ENCODE data around the gene PDIA5. TPM values are rescaled to one million over a fixed set of nuclear protein-coding genes. Genes with fewer than 3 reads are reported as not detected.

Gene PDIA5
- polyA plus RNA-seq, 1 donor (not counting 4 experiments of a cell fraction or from before 2014, with no cell fraction given): 29.8 TPM

DNA sequence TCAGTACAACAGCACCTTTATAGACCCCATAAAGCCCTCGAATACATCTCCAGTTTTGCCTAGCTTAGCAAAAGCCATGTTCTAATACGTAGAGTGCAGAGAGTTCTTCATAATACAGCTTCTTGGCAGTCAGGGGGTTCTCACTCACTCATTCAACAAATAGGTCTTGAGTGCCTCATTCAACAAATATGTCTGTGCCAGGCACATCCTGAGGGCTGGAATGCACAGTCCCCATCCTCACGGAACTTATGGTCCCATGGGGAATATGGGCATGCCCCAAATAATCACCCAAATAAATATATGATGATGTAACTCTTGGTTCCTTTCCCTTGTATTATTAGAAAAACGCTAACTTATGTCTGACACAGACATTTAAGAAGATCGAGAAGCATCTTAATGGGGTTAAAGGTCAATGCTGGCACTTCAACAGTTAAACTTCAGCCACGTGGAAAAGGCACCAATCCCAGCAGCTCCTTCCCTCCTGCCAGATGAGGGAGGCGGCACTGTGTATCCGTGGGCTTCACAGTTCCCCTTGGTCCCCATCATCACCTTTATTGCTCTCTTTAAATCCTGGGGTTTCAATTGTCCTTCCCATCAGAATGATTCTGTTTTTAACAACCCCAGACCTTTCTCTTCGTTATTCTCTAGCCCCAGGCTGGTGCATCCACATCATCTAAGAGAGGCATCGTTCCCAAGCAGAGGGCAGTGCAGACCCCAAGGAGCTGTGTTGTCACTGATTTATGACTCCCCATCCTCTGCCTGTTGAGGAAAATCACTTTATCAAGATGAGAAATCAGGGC lies 20.4 kb upstream of the PDIA5 start:
- no peak for FAIRE-seq
- Histone ChIP-seq H3K9me1 (ENCODE audit: control insufficient read depth, extremely low read depth, insufficient read depth, low read length) (no peaks in the 10 kb centered on the region), H2AFZ (ENCODE audit: control insufficient read depth, low read length) (no peak overlapping the region), H3K9ac (ENCODE audit: control insufficient read depth, extremely low read depth, insufficient read depth, low read length) (no peak overlapping the region), H4K20me1 (ENCODE audit: control insufficient read depth, extremely low read depth, insufficient read depth, low read length) (no peaks in the 10 kb centered on the region), H3K4me3 (ENCODE audit: control insufficient read depth in 2 of 3, extremely low read depth in 1 of 3, insufficient read depth in 2 of 3, low read depth in 1 of 3, low read length in 3 of 3) (no peak overlapping the region), H3K27me3 (ENCODE audit: control insufficient read depth, extremely low read depth, insufficient read depth, low read length) (no peaks in the 10 kb centered on the region), H3K4me1 (ENCODE audit: control insufficient read depth, extremely low read depth, insufficient read depth, low read length) (peaks cover 2% of the 10 kb centered on the region), H3K9me3 (ENCODE audit: control insufficient read depth, low read depth, low read length) (no peaks in the 10 kb centered on the region), H3K36me3 (ENCODE audit: control insufficient read depth in 2 of 2, extremely low read depth in 1 of 2, insufficient read depth in 2 of 2, low read length in 2 of 2) (no peaks in the 10 kb centered on the region), H3K79me2 (ENCODE audit: control insufficient read depth, insufficient read depth, low read length) (no peaks in the 10 kb centered on the region), H3K4me2 (ENCODE audit: control insufficient read depth, extremely low read depth, insufficient read depth, low read depth, low read length) (no peak overlapping the region), H3K27ac (ENCODE audit: control insufficient read depth, insufficient read depth, low read length) (no peak overlapping the region)
- dilution Hi-C loops (cut with MboI; ENCODE audit: extremely low pct_ligation_motif_present, low sequenced_read_pairs): no loop called here
- DNase-seq (ENCODE audit: low read depth, low spot score): no peak
- TF ChIP-seq, protein P1, sequence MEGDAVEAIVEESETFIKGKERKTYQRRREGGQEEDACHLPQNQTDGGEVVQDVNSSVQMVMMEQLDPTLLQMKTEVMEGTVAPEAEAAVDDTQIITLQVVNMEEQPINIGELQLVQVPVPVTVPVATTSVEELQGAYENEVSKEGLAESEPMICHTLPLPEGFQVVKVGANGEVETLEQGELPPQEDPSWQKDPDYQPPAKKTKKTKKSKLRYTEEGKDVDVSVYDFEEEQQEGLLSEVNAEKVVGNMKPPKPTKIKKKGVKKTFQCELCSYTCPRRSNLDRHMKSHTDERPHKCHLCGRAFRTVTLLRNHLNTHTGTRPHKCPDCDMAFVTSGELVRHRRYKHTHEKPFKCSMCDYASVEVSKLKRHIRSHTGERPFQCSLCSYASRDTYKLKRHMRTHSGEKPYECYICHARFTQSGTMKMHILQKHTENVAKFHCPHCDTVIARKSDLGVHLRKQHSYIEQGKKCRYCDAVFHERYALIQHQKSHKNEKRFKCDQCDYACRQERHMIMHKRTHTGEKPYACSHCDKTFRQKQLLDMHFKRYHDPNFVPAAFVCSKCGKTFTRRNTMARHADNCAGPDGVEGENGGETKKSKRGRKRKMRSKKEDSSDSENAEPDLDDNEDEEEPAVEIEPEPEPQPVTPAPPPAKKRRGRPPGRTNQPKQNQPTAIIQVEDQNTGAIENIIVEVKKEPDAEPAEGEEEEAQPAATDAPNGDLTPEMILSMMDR (optimal IDR thresholded peaks at IDR 0.05 in 1 of 3, IDR thresholded peaks at IDR 0.05 in 1 of 3, conservative IDR thresholded peaks at IDR 0.05 in 1 of 3; ENCODE audit: extremely low read depth in 1 of 3, insufficient read depth in 2 of 3, low read length in 3 of 3): no peak
- no peak for TF ChIP-seq EZH2 (IDR thresholded peaks at IDR 0.05; ENCODE audit: low read length)

DNA sequence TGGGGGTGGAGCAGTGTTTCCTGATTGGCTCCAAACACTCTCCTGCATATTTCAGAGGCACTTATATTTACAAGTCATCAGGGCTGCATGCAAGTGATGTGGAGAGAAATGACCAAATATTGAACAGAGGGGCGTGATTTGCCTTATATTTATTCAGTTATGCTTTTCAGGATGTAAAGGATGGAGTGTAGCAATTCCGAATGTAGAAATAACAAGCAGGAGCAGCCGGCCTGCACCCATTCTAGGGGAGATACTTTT lies 19.8 kb upstream of the PDIA5 start:
- H3K79me2 ChIP-seq (ENCODE audit: control insufficient read depth, insufficient read depth, low read length): no peaks in the 10 kb centered on the region
- H3K27ac ChIP-seq (ENCODE audit: control insufficient read depth, insufficient read depth, low read length): no peak overlapping the region
- H4K20me1 ChIP-seq (ENCODE audit: control insufficient read depth, extremely low read depth, insufficient read depth, low read length): no peaks in the 10 kb centered on the region
- H3K9me1 ChIP-seq (ENCODE audit: control insufficient read depth, extremely low read depth, insufficient read depth, low read length): no peaks in the 10 kb centered on the region
- no peaks in the 10 kb centered on the region for H3K9me3 ChIP-seq (ENCODE audit: control insufficient read depth, low read depth, low read length)
- FAIRE-seq (no peak), DNase-seq (ENCODE audit: low read depth, low spot score) (no peak)
- no peak overlapping the region for H3K9ac ChIP-seq (ENCODE audit: control insufficient read depth, extremely low read depth, insufficient read depth, low read length)
- no peak overlapping the region for H3K4me2 ChIP-seq (ENCODE audit: control insufficient read depth, extremely low read depth, insufficient read depth, low read depth, low read length)
- no peaks in the 10 kb centered on the region for H3K27me3 ChIP-seq (ENCODE audit: control insufficient read depth, extremely low read depth, insufficient read depth, low read length)
- TF ChIP-seq, protein P1 (optimal IDR thresholded peaks at IDR 0.05 in 1 of 3, IDR thresholded peaks at IDR 0.05 in 1 of 3, conservative IDR thresholded peaks at IDR 0.05 in 1 of 3; ENCODE audit: extremely low read depth in 1 of 3, insufficient read depth in 2 of 3, low read length in 3 of 3): no peak
- TF ChIP-seq EZH2 (IDR thresholded peaks at IDR 0.05; ENCODE audit: low read length): no peak
- H3K4me3 ChIP-seq (ENCODE audit: control insufficient read depth in 2 of 3, extremely low read depth in 1 of 3, insufficient read depth in 2 of 3, low read depth in 1 of 3, low read length in 3 of 3): no peak overlapping the region
- H3K36me3 ChIP-seq (ENCODE audit: control insufficient read depth in 2 of 2, extremely low read depth in 1 of 2, insufficient read depth in 2 of 2, low read length in 2 of 2): no peaks in the 10 kb centered on the region
- dilution Hi-C loops (cut with MboI; ENCODE audit: extremely low pct_ligation_motif_present, low sequenced_read_pairs): no loop called here
- H2AFZ ChIP-seq (ENCODE audit: control insufficient read depth, low read length): no peak overlapping the region
- H3K4me1 ChIP-seq (ENCODE audit: control insufficient read depth, extremely low read depth, insufficient read depth, low read length): peaks cover 2% of the 10 kb centered on the region

All from keratinocyte (primary cell).